OCI-LY3 (cell line): Measurements from ENCODE around the gene ZDHHC17.

ENCODE experiments used
- CTCF ChIP-seq: fragments of 200-600, 300-600 bp; sonication (generic); IDR thresholded peaks from 2 replicates; pipeline ENCODE4 v1.5.1; 2014; ENCODE audit warnings: antibody characterized with exemption, low read length, low read depth
- EZH2phosphoT487 ChIP-seq: fragments of 200-600 bp; shearing (Covaris generic); IDR thresholded peaks from 2 replicates; pipeline ENCODE4 v1.6.1; 2018; ENCODE audit warnings: antibody characterized with exemption, mixed run types, low read depth

DNA sequence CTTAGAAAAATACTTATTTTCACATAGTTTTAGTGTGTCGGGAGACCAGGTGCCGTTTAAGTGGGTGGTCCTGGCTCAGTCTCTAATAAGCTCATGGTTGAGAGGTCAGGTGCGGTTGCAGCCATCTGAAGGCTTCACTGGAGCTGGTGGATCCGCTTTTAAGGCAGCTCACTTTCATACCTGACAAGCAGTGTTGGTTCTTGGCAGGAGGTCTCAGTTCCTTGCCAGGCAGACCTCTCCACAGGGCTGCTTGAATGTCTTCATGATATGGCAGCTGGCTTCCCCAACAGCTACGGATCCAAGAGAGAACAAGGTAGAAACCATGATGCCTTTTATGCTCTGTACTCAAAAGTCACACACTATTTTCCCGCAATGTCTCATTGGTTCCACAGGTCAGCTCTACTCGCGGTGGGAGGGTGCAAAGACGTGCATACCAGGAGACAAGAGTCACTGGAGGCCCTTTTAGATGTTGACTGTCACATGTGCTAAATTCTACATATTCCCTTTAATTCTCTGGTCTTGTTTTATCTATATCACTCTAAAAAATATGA lies 8.0 kb upstream of the ZDHHC17 start:
- TF ChIP-seq CTCF (no peak), EZH2phosphoT487 (no peak)
